CD8-positive, alpha-beta memory T cell (primary cell): ENCODE data around the gene ENPP1. TPM values are rescaled to one million over a fixed set of nuclear protein-coding genes. Genes with fewer than 3 reads are reported as not detected.
"Not testable (repeated sequence)": the region's sequence is repeated elsewhere in the genome, so short reads cannot be mapped to it uniquely, and the experiment has no call there.

Experiments used
- CTCF ChIA-PET: fragments of 350-600 bp; sonication (Branson Sonifier 250); formaldehyde crosslinking; loops from one replicate; lab custom pipeline; 2021; ENCODE audit warnings: antibody characterized with exemption; lab: Charles Lee
- POLR2A ChIA-PET: fragments of 350-600 bp; sonication (Branson Sonifier 250); formaldehyde crosslinking; loops from one replicate; lab custom pipeline; 2021; ENCODE audit warnings: antibody characterized with exemption; lab: Charles Lee
- DNase-seq, 5 donors: peaks; one replicate each; pipeline versions ENCODE4 v3.0.0 to v3.0.0-alpha.2; 2020 to 2022; ENCODE audit warnings: mixed read lengths in 1 of 5
- H3K27ac ChIP-seq: one replicate; pipeline ENCODE4 v1.7.0; 2013; ENCODE audit warnings: low read depth, mild to moderate bottlenecking, low read length, moderate library complexity
- H3K27me3 ChIP-seq: 2 replicates; pipeline ENCODE4 v1.7.0; 2013; ENCODE audit warnings: low read length, mild to moderate bottlenecking; ENCODE audit not compliant: insufficient read depth, poor library complexity, severe bottlenecking
- H3K36me3 ChIP-seq: 2 replicates; pipeline ENCODE4 v1.7.0; 2013; ENCODE audit warnings: mild to moderate bottlenecking, low read length, moderate library complexity; ENCODE audit not compliant: insufficient read depth
- H3K4me1 ChIP-seq: 2 replicates; pipeline ENCODE4 v1.7.0; 2013; ENCODE audit warnings: mild to moderate bottlenecking, low read length, moderate library complexity; ENCODE audit not compliant: insufficient read depth
- H3K4me3 ChIP-seq: 2 replicates; pipeline ENCODE4 v1.7.0; 2013; ENCODE audit warnings: mild to moderate bottlenecking, low read length
- H3K9me3 ChIP-seq: 2 replicates; pipeline ENCODE4 v1.7.0; 2013; ENCODE audit warnings: mild to moderate bottlenecking, low read length
- H3K27ac Mint-ChIP-seq, 8 donors: one replicate each; pipeline ENCODE4 v1.8.0; 2020 to 2021; ENCODE audit warnings: mixed read lengths in 8 of 8, mild to moderate bottlenecking in 6 of 8, inconsistent platforms in 3 of 8, moderate library complexity in 3 of 8
- H3K27me3 Mint-ChIP-seq, 2 donors: one replicate each; pipeline ENCODE4 v1.8.0; 2020 to 2021; ENCODE audit warnings: mixed read lengths in 2 of 2, mild to moderate bottlenecking in 1 of 2, moderate library complexity in 1 of 2
- H3K36me3 Mint-ChIP-seq, 3 donors: one replicate each; pipeline ENCODE4 v1.8.0; 2020 to 2021; ENCODE audit warnings: mixed read lengths in 3 of 3, inconsistent platforms in 1 of 3, mild to moderate bottlenecking in 1 of 3
- H3K4me1 Mint-ChIP-seq, 3 donors: one replicate each; pipeline ENCODE4 v1.8.0; 2020 to 2021; ENCODE audit warnings: mixed read lengths in 3 of 3, inconsistent platforms in 1 of 3, mild to moderate bottlenecking in 1 of 3
- H3K4me3 Mint-ChIP-seq, 7 donors: one replicate each; pipeline ENCODE4 v1.8.0; 2020 to 2021; ENCODE audit warnings: mixed read lengths in 7 of 7, mild to moderate bottlenecking in 6 of 7, moderate library complexity in 4 of 7, inconsistent platforms in 2 of 7
- H3K9me3 Mint-ChIP-seq, 5 donors: one replicate each; pipeline ENCODE4 v1.8.0; 2020 to 2022; ENCODE audit warnings: mixed read lengths in 5 of 5, mild to moderate bottlenecking in 3 of 5, moderate library complexity in 2 of 5, inconsistent platforms in 1 of 5
- polyA plus RNA-seq: library from polyadenylated mRNA; unstranded; fragments of 300-500 nt; fragmentation: Illumina TruSeq; gene quantifications from one replicate; pipeline ENCODE4 v1.2.3, GENCODE V29; 2021
- total RNA-seq, 2 experiments: library from RNA; stranded (reverse); gene quantifications; one replicate each; pipeline ENCODE4 v1.2.3, GENCODE V29; 2021

The ENPP1 gene
- total and polyA plus RNA-seq, 3 experiments from 2014 or later = 1.2 to 2.2 (median 2.2) TPM

- CTCF ChIA-PET = interaction anchor here (1.5 to 2.0 kb wide), 5 partner anchors 9 to 221 kb away, joined by 3 to 14 read pairs (median 6); no protein-coding TSS in a partner anchor
- peaks cover 46 to 79% of the 10 kb centered on the region in 2 donors for H3K27me3 Mint-ChIP-seq
Measured at GRCh38 chr6:131916091-131916796, 108.4 kb downstream of the ENPP1 start.

GRCh38 chr6:131916847-131917246, 109.0 kb downstream of the ENPP1 start:
- no peak overlapping the region for H3K27ac Mint-ChIP-seq
- peaks cover 7 to 17% (median 12%) of the 10 kb centered on the region in 3 donors for H3K4me1 Mint-ChIP-seq
- H3K36me3 Mint-ChIP-seq = no peaks in the 10 kb centered on the region
- Histone ChIP-seq H3K9me3 (no peaks in the 10 kb centered on the region), H3K27me3 (no peaks in the 10 kb centered on the region), H3K27ac (no peak overlapping the region), H3K4me3 (no peak overlapping the region), H3K36me3 (no peaks in the 10 kb centered on the region), H3K4me1 (no peaks in the 10 kb centered on the region)
- CTCF ChIA-PET = no interaction called here
- no peak for DNase-seq
- POLR2A ChIA-PET = no interaction called here
- no peak overlapping the region for H3K4me3 Mint-ChIP-seq
- peaks cover 41 to 73% of the 10 kb centered on the region in 2 donors for H3K27me3 Mint-ChIP-seq
- H3K9me3 Mint-ChIP-seq = peaks cover 0 to 7% (median 0%) of the 10 kb centered on the region in 5 donors

More at GRCh38 chr6:131916091-131916796, 108.4 kb downstream of the ENPP1 start:
- POLR2A ChIA-PET = interaction anchor here (0.6 kb wide), 1 partner anchor 46 kb away, joined by 3 read pairs; no protein-coding TSS in a partner anchor
- H3K4me3 Mint-ChIP-seq, H3K4me3 ChIP-seq, H3K9me3 Mint-ChIP-seq, H3K36me3 ChIP-seq, H3K27ac ChIP-seq, H3K9me3 ChIP-seq, H3K36me3 Mint-ChIP-seq, H3K27ac Mint-ChIP-seq, H3K27me3 ChIP-seq, DNase-seq, H3K4me1 ChIP-seq: not testable (repeated sequence)
- H3K4me1 Mint-ChIP-seq = peaks cover 10 to 18% (median 12%) of the 10 kb centered on the region in 3 donors

- H3K4me1 ChIP-seq = no peaks in the 10 kb centered on the region
- no peak overlapping the region for H3K4me3 ChIP-seq
- Mint-ChIP-seq H3K27ac (no peak overlapping the region), H3K27me3 (peaks cover 38 to 71% of the 10 kb centered on the region in 2 donors), H3K4me3 (no peak overlapping the region), H3K4me1 (peaks cover 5 to 13% (median 9%) of the 10 kb centered on the region in 3 donors), H3K9me3 (peaks cover 0 to 9% (median 3%) of the 10 kb centered on the region in 5 donors), H3K36me3 (no peaks in the 10 kb centered on the region)
- H3K9me3 ChIP-seq = no peaks in the 10 kb centered on the region
- H3K27ac ChIP-seq = no peak overlapping the region
- no peaks in the 10 kb centered on the region for H3K27me3 ChIP-seq
- DNase-seq = no peak
- CTCF ChIA-PET = no interaction called here
- no peaks in the 10 kb centered on the region for H3K36me3 ChIP-seq
- POLR2A ChIA-PET = no interaction called here
Measured at GRCh38 chr6:131917318-131917717, 109.5 kb downstream of the ENPP1 start.

- POLR2A ChIA-PET = no interaction called here
Measured at GRCh38 chr6:131917763-131918649, 110.2 kb downstream of the ENPP1 start.

GRCh38 chr6:131918650-131919355, 111.0 kb downstream of the ENPP1 start:
- no peak overlapping the region for H3K27ac Mint-ChIP-seq
- peaks cover 5 to 12% (median 11%) of the 10 kb centered on the region in 5 donors for H3K9me3 Mint-ChIP-seq
- no peak overlapping the region for H3K27ac ChIP-seq
- ChIA-PET CTCF (interaction anchor here (0.6 kb wide), 1 partner anchor 9 kb away, joined by 3 read pairs; no protein-coding TSS in a partner anchor), POLR2A (no interaction called here)
- no peaks in the 10 kb centered on the region for H3K36me3 Mint-ChIP-seq
- H3K4me1 ChIP-seq = no peaks in the 10 kb centered on the region
- no peak overlapping the region for H3K4me3 Mint-ChIP-seq
- no peaks in the 10 kb centered on the region for H3K36me3 ChIP-seq
- H3K4me3 ChIP-seq = no peak overlapping the region
- H3K27me3 ChIP-seq = no peaks in the 10 kb centered on the region
- peaks cover 5 to 12% (median 9%) of the 10 kb centered on the region in 3 donors for H3K4me1 Mint-ChIP-seq
- H3K27me3 Mint-ChIP-seq = peaks cover 35 to 62% of the 10 kb centered on the region in 2 donors
- DNase-seq = no peak
- H3K9me3 ChIP-seq = no peaks in the 10 kb centered on the region

More at GRCh38 chr6:131917763-131918649, 110.2 kb downstream of the ENPP1 start:
- Histone ChIP-seq H3K4me3 (no peak overlapping the region), H3K36me3 (no peaks in the 10 kb centered on the region), H3K4me1 (no peaks in the 10 kb centered on the region), H3K27ac (no peak overlapping the region), H3K9me3 (no peaks in the 10 kb centered on the region), H3K27me3 (no peaks in the 10 kb centered on the region)
- no peaks in the 10 kb centered on the region for H3K36me3 Mint-ChIP-seq
- no peak overlapping the region for H3K4me3 Mint-ChIP-seq
- peaks cover 0 to 9% (median 8%) of the 10 kb centered on the region in 5 donors for H3K9me3 Mint-ChIP-seq
- no peak overlapping the region for H3K27ac Mint-ChIP-seq
- H3K4me1 Mint-ChIP-seq = peaks cover 5 to 12% (median 9%) of the 10 kb centered on the region in 3 donors
- H3K27me3 Mint-ChIP-seq = peaks cover 38 to 69% of the 10 kb centered on the region in 2 donors
- no peak for DNase-seq
- CTCF ChIA-PET = interaction anchor here (0.6 kb wide), 1 partner anchor 8 kb away, joined by 3 read pairs; no protein-coding TSS in a partner anchor

GRCh38 chr6:131920656-131921055, 112.8 kb downstream of the ENPP1 start:
- Histone ChIP-seq H3K4me1 (no peaks in the 10 kb centered on the region), H3K27ac (no peak overlapping the region), H3K27me3 (no peaks in the 10 kb centered on the region), H3K4me3 (no peak overlapping the region), H3K9me3 (no peaks in the 10 kb centered on the region), H3K36me3 (no peaks in the 10 kb centered on the region)
- CTCF ChIA-PET = no interaction called here
- H3K4me3 Mint-ChIP-seq = no peak overlapping the region
- H3K27me3 Mint-ChIP-seq = peaks cover 23 to 49% of the 10 kb centered on the region in 2 donors
- H3K9me3 Mint-ChIP-seq = peaks cover 5 to 17% (median 14%) of the 10 kb centered on the region in 5 donors
- POLR2A ChIA-PET = no interaction called here
- H3K36me3 Mint-ChIP-seq = no peaks in the 10 kb centered on the region
- peaks cover 0 to 12% (median 9%) of the 10 kb centered on the region in 3 donors for H3K4me1 Mint-ChIP-seq
- no peak overlapping the region for H3K27ac Mint-ChIP-seq
- DNase-seq = no peak

- Histone ChIP-seq H3K27ac (no peak overlapping the region), H3K9me3 (no peaks in the 10 kb centered on the region), H3K36me3 (no peaks in the 10 kb centered on the region), H3K4me1 (no peaks in the 10 kb centered on the region), H3K4me3 (no peak overlapping the region), H3K27me3 (no peaks in the 10 kb centered on the region)
- H3K9me3 Mint-ChIP-seq = peaks cover 5 to 17% (median 14%) of the 10 kb centered on the region in 5 donors
- peaks cover 7 to 24% of the 10 kb centered on the region in 2 donors for H3K27me3 Mint-ChIP-seq
- POLR2A ChIA-PET = no interaction called here
- no peak overlapping the region for H3K4me3 Mint-ChIP-seq
- CTCF ChIA-PET = interaction anchor here (3.6 kb wide), 1 partner anchor 8 kb away, joined by 14 read pairs; no protein-coding TSS in a partner anchor
- DNase-seq = no peak
- no peak overlapping the region for H3K27ac Mint-ChIP-seq
- no peaks in the 10 kb centered on the region for H3K4me1 Mint-ChIP-seq
- H3K36me3 Mint-ChIP-seq = no peaks in the 10 kb centered on the region
Measured at GRCh38 chr6:131923356-131923755, 115.5 kb downstream of the ENPP1 start.
